Esophagus (tissue), 2 donors: ENCODE measurements around the gene TRUB1. TPM values are rescaled to one million over a fixed set of nuclear protein-coding genes. Genes with fewer than 3 reads are reported as not detected.

Source experiments
- H3K27ac ChIP-seq, 2 donors: one replicate each; pipeline ENCODE4 v1.5.1; 2013; ENCODE audit warnings: low read depth in 2 of 2, mild to moderate bottlenecking in 2 of 2, inconsistent platforms in 1 of 2, low read length in 1 of 2, moderate library complexity in 1 of 2
- H3K27me3 ChIP-seq, 2 donors: one replicate each; pipeline ENCODE4 v1.6.1; 2013; ENCODE audit warnings: low read length in 2 of 2, control low read depth in 1 of 2, mild to moderate bottlenecking in 1 of 2; ENCODE audit not compliant: insufficient read depth in 2 of 2, control insufficient read depth in 1 of 2
- H3K36me3 ChIP-seq, 2 donors: one replicate each; pipeline ENCODE4 v1.6.1; 2013; ENCODE audit warnings: low read length in 1 of 2; ENCODE audit not compliant: control insufficient read depth in 2 of 2, insufficient read depth in 2 of 2
- H3K4me1 ChIP-seq, 2 donors: one replicate each; pipeline ENCODE4 v1.6.1; 2013; ENCODE audit warnings: low read length in 1 of 2; ENCODE audit not compliant: control insufficient read depth in 2 of 2, insufficient read depth in 2 of 2
- H3K4me3 ChIP-seq, 2 donors: one replicate each; pipeline ENCODE4 v1.5.1; 2013; ENCODE audit warnings: low read length in 2 of 2, mild to moderate bottlenecking in 2 of 2, low read depth in 1 of 2, moderate library complexity in 1 of 2
- H3K9me3 ChIP-seq, 2 donors: one replicate each; pipeline ENCODE4 v1.6.1; 2013; ENCODE audit warnings: mild to moderate bottlenecking in 2 of 2, low read depth in 1 of 2, low read length in 1 of 2, moderate library complexity in 1 of 2; ENCODE audit not compliant: control insufficient read depth in 2 of 2, insufficient read depth in 1 of 2
- WGBS, 2 donors: extraction: QIAGEN DNeasy Blood & Tissue Kit; methylation state at CpG; one replicate each; pipeline ENCODE4 v1.1.7; 2013; 5-methylcytosine and 5-hydroxymethylcytosine counted together
- polyA plus RNA-seq, 2 donors: library from polyadenylated mRNA; stranded (reverse); fragments of 200-250 nt; gene quantifications; one replicate each; pipeline ENCODE4 v1.2.3, GENCODE V29; 2013
- donor health status: healthy with polysubstance abuse.
- donor health status: Bipolar disorder and iron deficiency.

TRUB1 gene
- polyA plus RNA-seq, 2 donors = 4.0 to 6.0 TPM

DNA sequence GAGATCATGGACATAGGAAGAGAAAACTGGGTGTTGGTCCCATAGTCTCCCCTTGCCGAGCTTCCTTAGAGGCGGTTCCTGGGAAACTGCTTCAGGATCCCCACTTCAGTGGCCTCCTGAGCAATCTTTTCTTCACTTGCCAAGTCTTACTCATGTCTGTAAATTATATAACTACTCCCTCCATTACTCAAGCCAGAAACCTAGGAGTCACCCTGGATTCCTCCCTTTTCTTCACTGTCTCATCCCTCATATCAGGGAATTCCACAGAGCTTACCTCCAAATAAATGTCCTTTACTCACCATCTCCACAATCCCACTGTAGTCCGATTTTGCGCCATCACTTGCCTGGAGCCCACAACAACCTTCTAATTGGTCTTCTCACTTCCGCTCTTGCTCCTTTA lies 29.1 kb upstream of the TRUB1 start:
- Histone ChIP-seq H3K36me3 (no peaks in the 10 kb centered on the region), H3K4me1 (no peaks in the 10 kb centered on the region), H3K27ac (no peak overlapping the region), H3K27me3 (no peaks in the 10 kb centered on the region), H3K4me3 (no peak overlapping the region), H3K9me3 (no peaks in the 10 kb centered on the region)
- WGBS, 2 donors = 90 to 96% methylated on average over 5 of the region's 5 CpGs

DNA sequence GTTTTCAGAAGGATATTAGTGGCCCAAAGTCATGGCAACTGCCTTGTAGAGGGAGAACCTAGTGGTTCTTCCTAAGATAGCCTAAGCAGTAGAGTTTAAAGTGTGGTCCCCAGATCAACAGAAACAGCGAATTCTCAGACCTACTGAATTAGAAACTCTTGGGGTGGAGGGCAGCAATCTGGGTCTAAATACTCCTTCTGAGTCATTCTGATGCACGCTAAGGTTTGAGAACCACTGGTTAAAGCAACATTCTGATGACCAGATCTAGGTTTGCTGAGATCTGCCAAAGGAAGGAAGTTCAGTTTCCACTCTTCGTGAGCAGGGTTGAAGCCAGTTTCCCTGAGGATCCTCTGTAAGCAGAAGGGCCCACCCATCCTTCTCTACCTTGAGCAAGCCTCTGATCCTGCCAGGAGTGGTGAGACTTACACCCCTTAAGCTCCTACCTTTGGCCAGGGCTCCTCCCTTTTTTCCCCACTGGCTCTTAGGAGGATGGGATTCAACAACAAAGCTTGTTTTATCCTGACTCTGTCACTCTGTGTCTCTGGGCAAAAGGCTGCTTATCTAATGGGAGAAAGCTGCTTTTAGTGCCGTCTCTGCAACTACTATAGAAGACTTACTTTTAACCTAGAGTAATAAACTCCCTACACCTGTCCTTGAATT lies 26.8 kb upstream of the TRUB1 start:
- Histone ChIP-seq H3K36me3 (no peaks in the 10 kb centered on the region), H3K27ac (no peak overlapping the region), H3K4me3 (no peak overlapping the region), H3K27me3 (no peaks in the 10 kb centered on the region), H3K9me3 (no peaks in the 10 kb centered on the region), H3K4me1 (no peaks in the 10 kb centered on the region)
- 79 to 81% methylated on average over 4 of the region's 4 CpGs for WGBS, 2 donors

DNA sequence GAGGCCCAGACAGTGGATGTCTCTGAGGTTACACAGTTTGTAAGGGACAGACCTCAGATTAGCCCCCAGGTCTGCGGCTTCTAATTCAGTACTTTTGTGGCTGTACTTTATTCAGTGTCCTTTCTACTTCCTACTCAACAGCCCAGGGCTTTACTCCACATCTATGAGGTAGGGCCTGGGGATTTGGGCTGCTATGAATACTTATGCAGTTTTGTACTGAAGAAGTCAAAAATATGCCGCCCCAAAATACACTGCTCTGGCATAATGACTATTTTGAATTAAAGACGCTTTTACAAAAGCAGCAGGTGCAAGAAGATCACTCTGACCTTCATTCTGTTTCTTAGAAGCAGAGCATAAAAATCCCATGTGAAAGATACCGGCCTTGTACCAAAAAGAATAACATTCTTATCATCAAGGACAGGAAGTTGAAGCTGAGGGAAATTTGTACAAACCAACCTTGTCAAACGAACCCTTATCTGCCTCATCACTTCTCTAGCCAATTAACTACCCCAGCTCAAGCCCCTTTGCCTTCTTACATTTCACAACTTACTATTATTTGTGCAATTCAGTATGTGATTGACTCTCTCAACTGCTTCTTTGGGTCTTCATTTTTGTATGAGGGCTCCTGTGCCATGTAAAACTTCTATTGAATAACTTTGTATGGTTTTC lies 26.1 kb upstream of the TRUB1 start:
- 68 to 79% methylated on average over 5 of the region's 5 CpGs for WGBS, 2 donors
- no peak overlapping the region for H3K4me3 ChIP-seq
- no peaks in the 10 kb centered on the region for H3K4me1 ChIP-seq
- H3K9me3 ChIP-seq = no peaks in the 10 kb centered on the region
- H3K27ac ChIP-seq = no peak overlapping the region
- no peaks in the 10 kb centered on the region for H3K27me3 ChIP-seq
- H3K36me3 ChIP-seq = no peaks in the 10 kb centered on the region

DNA sequence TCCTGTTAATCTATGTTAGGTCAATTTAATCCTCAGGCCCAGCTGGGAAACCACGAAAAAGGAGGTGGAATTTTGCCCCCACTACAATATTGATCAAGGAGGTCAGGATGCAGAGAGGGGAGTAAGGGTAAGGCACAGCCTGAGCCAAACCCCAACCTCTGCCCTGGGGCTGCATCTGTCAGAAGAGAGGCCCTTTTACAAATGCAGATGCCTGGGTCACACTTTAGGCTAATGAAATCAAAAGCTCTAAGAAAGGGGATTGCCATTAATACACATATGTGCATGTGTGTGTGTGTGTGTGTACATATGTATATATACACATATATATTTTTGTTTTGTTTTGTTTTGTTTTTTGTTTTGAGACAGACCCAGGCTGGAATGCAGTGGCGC lies 25.5 kb upstream of the TRUB1 start:
- WGBS, 2 donors = 71 to 72% methylated on average over 2 of the region's 2 CpGs
- H3K4me3 ChIP-seq = no peak overlapping the region
- H3K27me3 ChIP-seq = no peaks in the 10 kb centered on the region
- H3K36me3 ChIP-seq = no peaks in the 10 kb centered on the region
- H3K9me3 ChIP-seq = no peaks in the 10 kb centered on the region
- no peak overlapping the region for H3K27ac ChIP-seq
- no peaks in the 10 kb centered on the region for H3K4me1 ChIP-seq

DNA sequence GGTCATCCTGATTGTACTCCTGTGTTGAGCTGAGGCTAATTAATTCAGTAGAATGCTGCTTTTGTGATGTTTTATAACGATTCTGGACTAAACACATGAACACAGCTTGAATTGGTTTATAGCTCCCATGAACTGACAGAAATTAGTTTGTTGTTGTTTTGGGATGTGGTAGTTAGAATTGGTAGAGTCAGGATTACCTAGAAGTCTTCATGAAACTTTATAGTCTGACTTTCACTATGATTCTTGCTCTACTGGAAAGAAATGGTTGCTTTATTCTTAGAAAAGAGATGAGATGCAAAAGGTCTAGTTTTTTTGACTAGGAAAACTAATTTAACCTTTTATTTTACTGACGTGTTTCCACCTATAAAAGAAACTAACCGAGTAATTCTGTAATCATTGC lies 23.4 kb upstream of the TRUB1 start:
- 78% methylated on average over 3 of the region's 3 CpGs for WGBS, 2 donors
- Histone ChIP-seq H3K27me3 (no peaks in the 10 kb centered on the region), H3K27ac (no peak overlapping the region), H3K4me3 (no peak overlapping the region), H3K4me1 (no peaks in the 10 kb centered on the region), H3K36me3 (no peaks in the 10 kb centered on the region), H3K9me3 (no peaks in the 10 kb centered on the region)

DNA sequence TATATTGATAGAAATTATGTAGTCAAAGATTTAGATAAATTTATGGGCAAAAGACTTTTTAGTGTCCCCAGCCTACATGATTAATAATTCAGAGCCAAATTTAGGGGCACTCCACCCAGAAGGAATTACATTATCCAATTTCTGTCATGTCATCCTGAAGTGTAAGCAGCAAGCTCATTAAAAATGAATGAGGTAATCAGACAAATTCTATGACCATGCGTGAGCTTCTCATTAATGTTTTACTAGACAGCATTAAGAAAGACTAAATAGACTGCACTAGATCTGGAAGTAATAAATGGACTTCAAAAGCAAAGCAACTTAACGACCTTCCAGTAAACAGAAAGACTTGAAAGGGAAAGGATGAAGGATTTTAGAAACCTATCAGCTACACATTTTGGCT lies 22.7 kb upstream of the TRUB1 start:
- no peaks in the 10 kb centered on the region for H3K36me3 ChIP-seq
- H3K4me3 ChIP-seq = no peak overlapping the region
- H3K9me3 ChIP-seq = no peaks in the 10 kb centered on the region
- 51% methylated on average over 2 of the region's 2 CpGs for WGBS, 2 donors
- no peaks in the 10 kb centered on the region for H3K4me1 ChIP-seq
- no peaks in the 10 kb centered on the region for H3K27me3 ChIP-seq
- no peak overlapping the region for H3K27ac ChIP-seq

DNA sequence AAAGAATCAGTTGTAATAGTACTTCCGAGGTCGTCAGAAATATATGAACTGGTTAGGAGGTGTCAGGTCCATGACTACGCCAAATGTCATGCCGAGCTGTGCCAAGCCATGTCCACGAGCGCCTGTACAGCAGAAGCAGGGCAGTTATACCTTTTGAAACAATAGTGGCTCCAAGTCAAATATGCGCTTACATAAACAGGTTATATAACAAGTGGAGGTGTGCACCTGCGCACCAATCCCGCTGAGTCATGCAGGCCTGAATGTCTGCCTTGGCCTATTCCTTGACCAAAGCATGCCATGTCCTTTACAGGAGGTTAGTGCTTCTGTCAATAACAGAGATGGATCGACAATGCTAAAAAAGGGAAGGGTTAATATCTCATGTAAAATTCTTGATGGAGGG lies 21.3 kb upstream of the TRUB1 start:
- Histone ChIP-seq H3K9me3 (no peaks in the 10 kb centered on the region), H3K27ac (no peak overlapping the region), H3K4me1 (no peaks in the 10 kb centered on the region), H3K4me3 (no peak overlapping the region), H3K27me3 (no peaks in the 10 kb centered on the region), H3K36me3 (no peaks in the 10 kb centered on the region)
- 88 to 90% methylated on average over 10 of the region's 10 CpGs for WGBS, 2 donors

DNA sequence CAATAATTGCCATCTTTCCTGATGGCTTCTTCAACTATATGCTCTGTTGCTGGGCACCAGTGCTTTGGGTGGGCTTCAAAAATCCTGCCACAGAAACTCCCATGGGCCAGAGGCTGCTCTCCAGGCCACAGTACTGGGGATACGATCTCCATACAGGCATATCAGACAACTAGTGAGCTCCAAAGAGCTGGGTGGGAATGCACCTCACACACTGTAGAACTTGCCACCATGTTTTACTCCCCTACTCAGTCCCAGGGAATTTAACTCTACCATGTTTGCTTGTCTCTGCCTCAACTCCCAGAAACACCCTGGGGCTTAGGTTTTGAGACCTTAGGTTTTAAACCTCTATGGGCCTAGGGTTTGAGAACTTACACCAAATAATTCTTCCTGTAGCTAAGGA lies 20.5 kb upstream of the TRUB1 start:
- H3K27ac ChIP-seq = no peak overlapping the region
- no peaks in the 10 kb centered on the region for H3K9me3 ChIP-seq
- H3K4me3 ChIP-seq = no peak overlapping the region
- H3K27me3 ChIP-seq = no peaks in the 10 kb centered on the region
- no peaks in the 10 kb centered on the region for H3K4me1 ChIP-seq
- no peaks in the 10 kb centered on the region for H3K36me3 ChIP-seq
- WGBS, 2 donors = 95% methylated on average over 1 of the region's 1 CpG

DNA sequence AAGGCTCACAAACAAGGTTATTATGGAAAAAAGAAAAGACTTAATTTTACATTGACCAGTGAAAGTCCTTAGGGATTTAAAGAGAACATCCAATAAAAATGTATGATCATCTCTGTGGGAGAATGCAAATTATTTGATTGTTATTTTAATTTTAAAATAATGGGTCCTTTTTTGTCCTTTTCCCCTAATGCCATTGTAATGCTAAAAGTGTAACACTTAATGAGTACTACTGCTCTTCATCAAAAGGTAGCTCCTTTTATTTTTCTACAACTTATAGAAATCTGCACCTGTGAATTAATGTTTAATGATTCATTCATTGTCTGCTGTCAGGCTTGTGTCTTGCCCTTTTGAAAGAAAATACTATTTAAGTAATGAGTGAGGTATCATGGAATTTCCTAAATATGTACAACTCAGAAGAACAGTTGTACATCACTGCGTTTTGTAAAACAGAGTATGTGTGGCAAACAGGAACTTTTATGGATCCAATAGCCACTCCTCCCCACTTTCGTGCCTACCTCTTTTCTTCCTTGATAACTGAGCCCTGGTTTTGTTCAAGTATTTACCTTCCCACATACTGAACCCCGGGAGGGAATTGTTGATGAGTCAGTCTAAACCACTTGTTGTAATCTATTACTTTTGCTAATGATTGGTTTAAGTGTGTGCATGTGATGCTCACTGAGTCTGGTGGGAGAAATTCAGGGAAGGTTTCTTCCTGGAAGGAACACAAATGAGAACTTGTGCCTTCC lies 19.9 kb upstream of the TRUB1 start:
- 41 to 50% methylated on average over 3 of the region's 3 CpGs for WGBS, 2 donors
- no peaks in the 10 kb centered on the region for H3K4me1 ChIP-seq

More for the DNA sequence above, 19.9 kb upstream of the TRUB1 start:
- Histone ChIP-seq H3K27ac (no peak overlapping the region), H3K27me3 (no peaks in the 10 kb centered on the region), H3K36me3 (no peaks in the 10 kb centered on the region), H3K4me3 (no peak overlapping the region), H3K9me3 (no peaks in the 10 kb centered on the region)
